ENCODE data around the gene GNB1L.
"Not testable (repeated sequence)": the region's sequence is repeated elsewhere in the genome, so short reads cannot be mapped to it uniquely, and the experiment has no call there.

The GNB1L gene

GRCh38 chr22:19793161-19793560 lies 61.5 kb downstream of the GNB1L start (continued):
- TF ChIP-seq RARB (CRISPR knock-in tag; IDR thresholded peaks at IDR 0.05) = no peak
- TF ChIP-seq ARNTL (CRISPR knock-in tag; IDR thresholded peaks at IDR 0.05; ENCODE audit: borderline replicate concordance, low read depth) = no peak
- no peak for TF ChIP-seq ZNF70 (CRISPR knock-in tag; IDR thresholded peaks at IDR 0.05)

GRCh38 chr22:19792383-19792896 lies 62.2 kb downstream of the GNB1L start:
- not testable (repeated sequence) for ATAC-seq

DNA sequence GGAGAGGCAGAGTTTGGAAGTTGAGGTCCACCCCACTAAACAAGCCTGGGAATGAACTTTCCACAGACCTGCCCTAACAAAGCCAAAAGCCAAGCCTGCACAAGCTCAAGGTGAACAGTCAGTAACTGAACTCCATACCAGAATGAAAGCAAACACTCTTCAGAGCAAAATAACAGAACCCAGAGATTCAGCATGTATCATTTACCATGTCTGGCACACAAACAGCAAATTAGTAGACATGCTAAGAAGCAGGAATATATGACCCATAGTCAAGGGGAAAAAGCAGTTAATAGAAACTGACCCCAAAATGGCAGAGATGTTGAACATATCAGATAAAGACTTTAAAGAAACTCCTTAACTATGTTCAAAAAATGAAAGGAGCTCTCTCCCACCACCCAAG lies 62.8 kb downstream of the GNB1L start:
- ATAC-seq = no peak
- no peak for TF ChIP-seq SNAI2 (CRISPR knock-in tag; IDR thresholded peaks at IDR 0.05)
- TF ChIP-seq, protein P1, sequence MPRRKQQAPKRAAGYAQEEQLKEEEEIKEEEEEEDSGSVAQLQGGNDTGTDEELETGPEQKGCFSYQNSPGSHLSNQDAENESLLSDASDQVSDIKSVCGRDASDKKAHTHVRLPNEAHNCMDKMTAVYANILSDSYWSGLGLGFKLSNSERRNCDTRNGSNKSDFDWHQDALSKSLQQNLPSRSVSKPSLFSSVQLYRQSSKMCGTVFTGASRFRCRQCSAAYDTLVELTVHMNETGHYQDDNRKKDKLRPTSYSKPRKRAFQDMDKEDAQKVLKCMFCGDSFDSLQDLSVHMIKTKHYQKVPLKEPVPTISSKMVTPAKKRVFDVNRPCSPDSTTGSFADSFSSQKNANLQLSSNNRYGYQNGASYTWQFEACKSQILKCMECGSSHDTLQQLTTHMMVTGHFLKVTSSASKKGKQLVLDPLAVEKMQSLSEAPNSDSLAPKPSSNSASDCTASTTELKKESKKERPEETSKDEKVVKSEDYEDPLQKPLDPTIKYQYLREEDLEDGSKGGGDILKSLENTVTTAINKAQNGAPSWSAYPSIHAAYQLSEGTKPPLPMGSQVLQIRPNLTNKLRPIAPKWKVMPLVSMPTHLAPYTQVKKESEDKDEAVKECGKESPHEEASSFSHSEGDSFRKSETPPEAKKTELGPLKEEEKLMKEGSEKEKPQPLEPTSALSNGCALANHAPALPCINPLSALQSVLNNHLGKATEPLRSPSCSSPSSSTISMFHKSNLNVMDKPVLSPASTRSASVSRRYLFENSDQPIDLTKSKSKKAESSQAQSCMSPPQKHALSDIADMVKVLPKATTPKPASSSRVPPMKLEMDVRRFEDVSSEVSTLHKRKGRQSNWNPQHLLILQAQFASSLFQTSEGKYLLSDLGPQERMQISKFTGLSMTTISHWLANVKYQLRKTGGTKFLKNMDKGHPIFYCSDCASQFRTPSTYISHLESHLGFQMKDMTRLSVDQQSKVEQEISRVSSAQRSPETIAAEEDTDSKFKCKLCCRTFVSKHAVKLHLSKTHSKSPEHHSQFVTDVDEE (CRISPR knock-in tag; IDR thresholded peaks at IDR 0.05) = no peak
- TF ChIP-seq CREB5 (CRISPR knock-in tag; IDR thresholded peaks at IDR 0.05; ENCODE audit: low read depth) = no peak
- TF ChIP-seq CSDC2 (CRISPR knock-in tag; IDR thresholded peaks at IDR 0.05) = no peak

DNA sequence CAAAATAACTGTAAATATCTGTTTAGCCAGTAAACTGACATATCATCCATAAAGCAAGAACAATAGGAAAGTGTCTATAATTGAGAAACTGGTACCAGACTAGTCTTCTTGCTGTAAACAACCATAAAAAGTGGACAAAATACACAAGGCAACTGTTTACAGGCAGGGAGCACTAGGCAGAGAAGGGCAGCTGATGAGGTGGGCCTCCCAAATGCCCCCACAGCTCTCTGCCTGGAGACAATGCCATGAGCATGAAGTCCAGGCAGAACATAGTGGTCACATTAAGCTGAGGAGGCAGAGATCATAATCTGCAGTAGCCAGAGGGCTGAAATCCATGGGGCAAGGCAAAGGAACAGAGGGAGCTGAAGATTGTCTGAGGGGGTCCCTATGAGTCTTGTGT lies 63.4 kb downstream of the GNB1L start:
- TF ChIP-seq CREB5 (CRISPR knock-in tag; IDR thresholded peaks at IDR 0.05; ENCODE audit: low read depth) = no peak
- TF ChIP-seq POU6F1 (CRISPR knock-in tag; IDR thresholded peaks at IDR 0.05; ENCODE audit: borderline replicate concordance, low read depth) = no peak
- no peak for TF ChIP-seq ZNF70 (CRISPR knock-in tag; IDR thresholded peaks at IDR 0.05)
- TF ChIP-seq ZNF8 (CRISPR knock-in tag; IDR thresholded peaks at IDR 0.05) = no peak
- TF ChIP-seq, protein P1 (CRISPR knock-in tag; IDR thresholded peaks at IDR 0.05) = no peak
- no peak for TF ChIP-seq OSR1 (CRISPR knock-in tag; IDR thresholded peaks at IDR 0.05)
- no peak for ATAC-seq

- ATAC-seq = no peak
- TF ChIP-seq OSR1 (CRISPR knock-in tag; IDR thresholded peaks at IDR 0.05) = no peak
- TF ChIP-seq SNAI2 (CRISPR knock-in tag; IDR thresholded peaks at IDR 0.05) = no peak
- no peak for TF ChIP-seq ZC3H10 (CRISPR knock-in tag; IDR thresholded peaks at IDR 0.05)
- no peak for TF ChIP-seq ZNF70 (CRISPR knock-in tag; IDR thresholded peaks at IDR 0.05)
- TF ChIP-seq, protein P2, sequence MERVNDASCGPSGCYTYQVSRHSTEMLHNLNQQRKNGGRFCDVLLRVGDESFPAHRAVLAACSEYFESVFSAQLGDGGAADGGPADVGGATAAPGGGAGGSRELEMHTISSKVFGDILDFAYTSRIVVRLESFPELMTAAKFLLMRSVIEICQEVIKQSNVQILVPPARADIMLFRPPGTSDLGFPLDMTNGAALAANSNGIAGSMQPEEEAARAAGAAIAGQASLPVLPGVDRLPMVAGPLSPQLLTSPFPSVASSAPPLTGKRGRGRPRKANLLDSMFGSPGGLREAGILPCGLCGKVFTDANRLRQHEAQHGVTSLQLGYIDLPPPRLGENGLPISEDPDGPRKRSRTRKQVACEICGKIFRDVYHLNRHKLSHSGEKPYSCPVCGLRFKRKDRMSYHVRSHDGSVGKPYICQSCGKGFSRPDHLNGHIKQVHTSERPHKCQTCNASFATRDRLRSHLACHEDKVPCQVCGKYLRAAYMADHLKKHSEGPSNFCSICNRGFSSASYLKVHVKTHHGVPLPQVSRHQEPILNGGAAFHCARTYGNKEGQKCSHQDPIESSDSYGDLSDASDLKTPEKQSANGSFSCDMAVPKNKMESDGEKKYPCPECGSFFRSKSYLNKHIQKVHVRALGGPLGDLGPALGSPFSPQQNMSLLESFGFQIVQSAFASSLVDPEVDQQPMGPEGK (CRISPR knock-in tag; IDR thresholded peaks at IDR 0.05; ENCODE audit: borderline replicate concordance) = no peak
- no peak for TF ChIP-seq ESRRG (CRISPR knock-in tag; IDR thresholded peaks at IDR 0.05)
- TF ChIP-seq ARNTL (CRISPR knock-in tag; IDR thresholded peaks at IDR 0.05; ENCODE audit: borderline replicate concordance, low read depth) = no peak
- no peak for TF ChIP-seq GLIS3 (CRISPR knock-in tag; IDR thresholded peaks at IDR 0.05)
- no peak for TF ChIP-seq ZNF8 (CRISPR knock-in tag; IDR thresholded peaks at IDR 0.05)
- no peak for TF ChIP-seq ZFP3 (CRISPR knock-in tag; IDR thresholded peaks at IDR 0.05)
- no peak for TF ChIP-seq RARB (CRISPR knock-in tag; IDR thresholded peaks at IDR 0.05)
- TF ChIP-seq CSRNP3 (CRISPR knock-in tag; IDR thresholded peaks at IDR 0.05) = no peak
- TF ChIP-seq CREB5 (CRISPR knock-in tag; IDR thresholded peaks at IDR 0.05; ENCODE audit: low read depth) = no peak
- TF ChIP-seq BACH2 (CRISPR knock-in tag; IDR thresholded peaks at IDR 0.05; ENCODE audit: borderline replicate concordance) = no peak
- no peak for TF ChIP-seq ZNF565 (CRISPR knock-in tag; conservative IDR thresholded peaks at IDR 0.05; ENCODE audit: low read depth)
Observed at GRCh38 chr22:19789828-19790227, 64.8 kb downstream of the GNB1L start.

Measured in SK-N-SH treated with all-trans-retinoic acid at 6 μM for 48 hours (cell line).